Measurements from ENCODE around the gene VSIG10.

DNA sequence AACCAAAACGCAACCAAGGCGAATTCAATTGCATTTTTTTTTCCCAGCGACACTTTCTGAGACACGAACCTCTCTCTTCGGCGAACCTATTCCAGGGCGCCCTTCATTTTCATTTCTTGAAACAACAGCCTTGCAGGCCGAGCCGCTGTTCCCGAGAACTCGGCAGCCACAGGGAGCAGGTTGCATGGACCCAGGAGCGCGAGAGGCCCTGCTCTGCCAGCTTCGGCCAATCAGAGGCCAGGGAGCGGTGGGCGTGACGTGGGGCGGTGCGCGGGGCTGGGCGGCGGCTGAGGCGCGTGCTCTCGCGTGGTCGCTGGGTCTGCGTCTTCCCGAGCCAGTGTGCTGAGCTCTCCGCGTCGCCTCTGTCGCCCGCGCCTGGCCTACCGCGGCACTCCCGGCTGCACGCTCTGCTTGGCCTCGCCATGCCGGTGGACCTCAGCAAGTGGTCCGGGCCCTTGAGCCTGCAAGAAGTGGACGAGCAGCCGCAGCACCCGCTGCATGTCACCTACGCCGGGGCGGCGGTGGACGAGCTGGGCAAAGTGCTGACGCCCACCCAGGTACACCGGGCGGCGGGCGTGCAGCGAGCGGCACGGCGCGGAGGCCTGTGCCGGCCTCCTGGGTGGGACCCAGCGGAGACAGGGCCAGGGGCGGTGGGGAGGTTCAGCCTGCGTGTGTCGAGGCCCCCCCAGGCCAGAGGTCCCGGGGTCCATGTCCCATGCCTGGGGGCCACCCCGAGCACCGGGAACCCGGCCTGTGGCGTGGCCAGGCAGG lies 32.2 kb upstream of the VSIG10 start, which contains the start of gene PEBP1:
- TF ChIP-seq YY1 (IDR thresholded peaks at IDR 0.05; ENCODE audit: low read depth) (peak; percentile 53; the same call in 1 of the 2 replicates), EP300 (IDR thresholded peaks at IDR 0.05; ENCODE audit: borderline replicate concordance) (peak; percentile 30; the same call in 1 of the 2 replicates), RAD21 (IDR thresholded peaks at IDR 0.05; ENCODE audit: low read depth) (no peak), ZBTB7A (IDR thresholded peaks at IDR 0.05; ENCODE audit: low read depth) (no peak), FOXM1 (IDR thresholded peaks at IDR 0.05; ENCODE audit: borderline replicate concordance, low read depth) (no peak), NFIC (IDR thresholded peaks at IDR 0.05) (no peak), TAF1 (IDR thresholded peaks at IDR 0.05; ENCODE audit: low read depth) (peak; percentile 82; the same call in 1 of the 2 replicates), TCF12 (IDR thresholded peaks at IDR 0.05; ENCODE audit: low read depth) (no peak; the same call in 1 of the 2 replicates)
- TF ChIP-seq, protein P1, sequence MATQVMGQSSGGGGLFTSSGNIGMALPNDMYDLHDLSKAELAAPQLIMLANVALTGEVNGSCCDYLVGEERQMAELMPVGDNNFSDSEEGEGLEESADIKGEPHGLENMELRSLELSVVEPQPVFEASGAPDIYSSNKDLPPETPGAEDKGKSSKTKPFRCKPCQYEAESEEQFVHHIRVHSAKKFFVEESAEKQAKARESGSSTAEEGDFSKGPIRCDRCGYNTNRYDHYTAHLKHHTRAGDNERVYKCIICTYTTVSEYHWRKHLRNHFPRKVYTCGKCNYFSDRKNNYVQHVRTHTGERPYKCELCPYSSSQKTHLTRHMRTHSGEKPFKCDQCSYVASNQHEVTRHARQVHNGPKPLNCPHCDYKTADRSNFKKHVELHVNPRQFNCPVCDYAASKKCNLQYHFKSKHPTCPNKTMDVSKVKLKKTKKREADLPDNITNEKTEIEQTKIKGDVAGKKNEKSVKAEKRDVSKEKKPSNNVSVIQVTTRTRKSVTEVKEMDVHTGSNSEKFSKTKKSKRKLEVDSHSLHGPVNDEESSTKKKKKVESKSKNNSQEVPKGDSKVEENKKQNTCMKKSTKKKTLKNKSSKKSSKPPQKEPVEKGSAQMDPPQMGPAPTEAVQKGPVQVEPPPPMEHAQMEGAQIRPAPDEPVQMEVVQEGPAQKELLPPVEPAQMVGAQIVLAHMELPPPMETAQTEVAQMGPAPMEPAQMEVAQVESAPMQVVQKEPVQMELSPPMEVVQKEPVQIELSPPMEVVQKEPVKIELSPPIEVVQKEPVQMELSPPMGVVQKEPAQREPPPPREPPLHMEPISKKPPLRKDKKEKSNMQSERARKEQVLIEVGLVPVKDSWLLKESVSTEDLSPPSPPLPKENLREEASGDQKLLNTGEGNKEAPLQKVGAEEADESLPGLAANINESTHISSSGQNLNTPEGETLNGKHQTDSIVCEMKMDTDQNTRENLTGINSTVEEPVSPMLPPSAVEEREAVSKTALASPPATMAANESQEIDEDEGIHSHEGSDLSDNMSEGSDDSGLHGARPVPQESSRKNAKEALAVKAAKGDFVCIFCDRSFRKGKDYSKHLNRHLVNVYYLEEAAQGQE (IDR thresholded peaks at IDR 0.05; ENCODE audit: low read depth), result no peak

All from Ishikawa (cell line).